CD4-positive, alpha-beta T cell treated with Interferon alpha-2 for 1 hour (primary cell): Measurements from ENCODE around the gene SH3PXD2A.
"Not testable (repeated sequence)": the region's sequence is repeated elsewhere in the genome, so short reads cannot be mapped to it uniquely, and the experiment has no call there.

Source experiments
- DNase-seq, 2 donors: peaks; one replicate each; pipeline ENCODE4 v3.0.0-alpha.2; 2020 to 2022

SH3PXD2A gene

GRCh38 chr10:103849212-103849877, 6.0 kb downstream of the SH3PXD2A start:
- DNase-seq, result no peak

GRCh38 chr10:103847909-103848468, 7.4 kb downstream of the SH3PXD2A start:
- DNase-seq, result no peak

- DNase-seq, result no peak
Observed at GRCh38 chr10:103847346-103847745, 8.0 kb downstream of the SH3PXD2A start.

DNA sequence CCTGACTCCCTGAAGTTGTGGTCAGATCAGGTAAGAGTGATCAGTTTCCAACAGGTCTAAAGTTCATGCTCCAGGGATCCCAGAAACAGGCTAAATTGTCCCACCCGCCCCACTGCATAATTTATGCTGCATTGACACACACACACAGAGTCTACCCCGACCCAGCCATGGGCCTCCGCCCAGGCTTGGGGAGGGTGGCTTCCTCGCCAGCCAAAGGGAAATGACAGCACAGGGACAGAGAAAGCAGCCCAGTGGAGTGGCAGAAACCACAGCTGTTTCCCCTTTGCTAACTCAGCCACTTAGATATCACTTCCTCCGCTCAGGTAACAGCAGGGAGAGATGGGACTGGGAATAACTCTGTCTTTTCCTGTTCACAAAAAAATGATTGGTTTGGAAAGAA, 9.4 kb downstream of the SH3PXD2A start:
- DNase-seq, result peak; percentile 12 to 45

DNA sequence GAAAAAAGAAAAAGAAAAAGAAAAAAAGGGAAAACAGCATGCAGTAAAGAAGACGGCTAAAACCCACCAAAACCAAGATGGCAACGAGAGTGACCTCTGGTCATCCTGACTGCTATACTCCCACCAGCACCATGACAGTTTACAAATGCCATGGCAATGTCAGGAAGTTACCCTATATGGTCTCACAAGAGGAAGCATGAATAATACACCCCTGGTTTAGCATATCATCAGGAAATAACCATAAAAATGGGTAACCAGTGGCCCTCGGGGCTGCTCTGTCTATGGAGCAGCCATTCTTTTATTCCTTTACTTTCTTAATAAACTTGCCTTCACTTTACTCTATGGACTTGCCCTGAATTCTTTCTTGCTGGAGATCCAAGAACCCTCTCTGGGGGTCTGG, 10.0 kb downstream of the SH3PXD2A start:
- DNase-seq, result not testable (repeated sequence)

GRCh38 chr10:103843854-103844570, 11.4 kb downstream of the SH3PXD2A start:
- no peak for DNase-seq

- no peak for DNase-seq
Observed at GRCh38 chr10:103843045-103843444, 12.3 kb downstream of the SH3PXD2A start.

GRCh38 chr10:103842605-103843004, 12.8 kb downstream of the SH3PXD2A start:
- no peak for DNase-seq

GRCh38 chr10:103841519-103841918, 13.9 kb downstream of the SH3PXD2A start:
- DNase-seq, result no peak

DNA sequence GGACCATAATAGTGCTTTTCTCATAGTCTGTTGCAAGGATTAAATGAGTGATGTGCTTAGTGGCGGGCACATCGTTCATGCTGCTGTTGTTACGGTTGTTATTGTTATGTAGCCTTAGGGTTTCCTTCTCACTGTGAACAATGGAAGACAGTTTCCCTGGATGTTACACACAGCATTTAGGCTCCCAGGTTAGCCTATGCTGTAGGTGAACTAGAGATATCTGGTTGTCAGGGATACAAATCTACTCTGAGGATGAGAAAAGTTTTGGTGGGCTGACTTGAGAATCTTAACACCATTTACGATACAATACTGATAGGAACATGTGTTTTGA, 14.7 kb downstream of the SH3PXD2A start:
- no peak for DNase-seq

GRCh38 chr10:103839872-103840739, 15.3 kb downstream of the SH3PXD2A start:
- DNase-seq, result no peak

- DNase-seq, result no peak
Observed at GRCh38 chr10:103839519-103839871, 15.9 kb downstream of the SH3PXD2A start.

DNA sequence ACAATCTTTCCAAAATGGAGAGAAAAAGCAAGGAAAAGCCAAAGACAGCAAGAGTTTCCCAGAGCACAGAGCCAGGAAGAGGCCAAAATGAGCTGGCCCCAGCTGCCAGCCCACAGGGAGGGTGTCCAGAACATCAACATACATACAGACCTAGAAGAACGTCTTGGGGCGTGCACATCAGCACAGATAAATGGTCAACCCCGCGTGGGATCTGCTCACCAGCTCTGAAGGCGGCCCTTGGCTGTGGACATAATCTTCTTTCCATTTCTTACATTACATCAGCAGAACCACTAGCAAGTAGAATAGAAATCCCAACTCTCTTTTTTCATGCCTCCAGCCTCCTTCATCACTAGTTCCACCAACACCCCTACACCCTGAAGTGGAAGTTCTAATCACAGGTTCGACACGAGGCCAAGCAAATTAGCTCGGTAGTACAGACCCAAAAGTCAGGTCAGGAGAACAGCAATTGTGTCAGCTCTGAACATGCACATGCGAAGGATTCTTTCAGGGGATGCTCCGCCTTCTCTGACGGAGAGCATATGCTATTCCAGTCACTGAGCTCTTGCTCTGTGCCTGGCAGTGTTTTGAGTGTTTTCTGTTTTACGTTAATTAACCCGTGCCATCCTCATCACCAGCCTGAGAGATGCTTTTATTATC, 16.4 kb downstream of the SH3PXD2A start:
- no peak for DNase-seq

GRCh38 chr10:103838070-103838395, 17.3 kb downstream of the SH3PXD2A start:
- DNase-seq, result no peak

- DNase-seq, result no peak
Observed at GRCh38 chr10:103837370-103838069, 17.9 kb downstream of the SH3PXD2A start.

DNA sequence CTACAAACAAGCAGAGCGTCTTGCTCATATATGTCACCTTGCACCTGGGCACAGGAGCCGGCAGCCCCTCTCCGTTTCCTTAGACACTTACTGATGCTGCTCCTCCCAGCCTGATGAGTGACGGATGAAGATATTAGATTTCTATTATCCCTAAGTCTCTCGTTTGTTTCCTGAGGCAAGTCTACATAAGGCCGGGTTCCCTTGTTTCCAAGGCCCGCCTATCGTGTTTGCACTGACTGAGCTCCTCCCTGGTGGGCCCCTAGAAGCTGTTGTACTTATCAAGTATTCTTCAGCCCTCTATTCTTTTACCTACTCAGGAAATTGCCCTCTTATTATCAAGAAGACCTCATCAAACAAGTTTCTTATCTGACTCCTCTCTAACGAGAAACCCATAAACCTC, 18.5 kb downstream of the SH3PXD2A start:
- DNase-seq, result no peak

DNA sequence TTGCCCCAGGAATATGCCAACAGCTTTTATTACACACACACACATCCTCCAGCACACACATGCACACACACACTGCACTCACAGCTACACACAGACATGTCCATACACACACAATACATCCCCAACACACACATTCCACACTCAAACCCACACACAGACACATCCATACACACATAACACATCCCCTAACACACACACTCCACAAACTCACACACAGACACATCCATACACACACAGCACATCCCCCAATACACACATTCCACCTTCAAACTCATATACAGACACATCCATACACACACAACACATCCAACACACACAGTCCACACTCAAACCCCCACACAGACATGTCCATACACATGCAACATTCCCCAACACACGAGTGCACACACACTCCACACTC, 19.1 kb downstream of the SH3PXD2A start:
- no peak for DNase-seq

- no peak for DNase-seq
Observed at GRCh38 chr10:103835096-103836050, 20.0 kb downstream of the SH3PXD2A start.

DNA sequence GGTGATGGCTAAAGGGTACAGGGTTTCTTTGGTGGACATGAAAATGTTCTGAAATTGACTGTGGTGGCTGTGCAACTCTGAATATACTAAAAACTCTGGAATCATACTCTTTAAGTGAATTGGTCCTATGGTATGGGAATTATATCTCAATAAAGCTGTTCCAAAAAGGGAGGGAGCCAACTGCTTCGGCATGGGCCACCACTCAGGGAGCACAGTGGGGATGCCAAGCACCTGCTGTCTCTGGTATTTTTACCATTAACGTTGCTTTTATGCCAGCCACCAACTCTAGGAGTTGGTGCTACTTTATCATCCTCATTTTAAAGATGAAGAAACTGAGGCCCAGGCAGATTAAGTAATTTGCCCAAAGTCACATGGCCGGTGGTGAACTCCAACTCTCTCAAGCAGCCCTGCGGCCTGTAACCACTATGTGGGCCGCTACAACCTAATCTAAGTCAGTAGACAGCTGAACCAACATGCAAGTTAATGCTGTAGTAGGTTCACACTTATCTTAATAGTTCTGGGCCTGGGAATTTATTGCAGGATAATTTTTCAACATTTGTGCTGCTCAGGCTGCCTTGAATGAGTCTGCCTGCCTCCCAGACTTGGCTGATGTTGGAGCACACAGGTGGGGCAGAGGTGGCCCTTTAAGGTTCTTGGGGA, 20.8 kb downstream of the SH3PXD2A start:
- no peak for DNase-seq

GRCh38 chr10:103833731-103834365, 21.5 kb downstream of the SH3PXD2A start:
- DNase-seq, result no peak
